ENCODE results near the gene NRIP1. TPM values are rescaled to one million over a fixed set of nuclear protein-coding genes. Genes with fewer than 3 reads are reported as not detected.

The NRIP1 gene
- total RNA-seq, 1 donor from 2014 or later = 45.9 TPM

DNA sequence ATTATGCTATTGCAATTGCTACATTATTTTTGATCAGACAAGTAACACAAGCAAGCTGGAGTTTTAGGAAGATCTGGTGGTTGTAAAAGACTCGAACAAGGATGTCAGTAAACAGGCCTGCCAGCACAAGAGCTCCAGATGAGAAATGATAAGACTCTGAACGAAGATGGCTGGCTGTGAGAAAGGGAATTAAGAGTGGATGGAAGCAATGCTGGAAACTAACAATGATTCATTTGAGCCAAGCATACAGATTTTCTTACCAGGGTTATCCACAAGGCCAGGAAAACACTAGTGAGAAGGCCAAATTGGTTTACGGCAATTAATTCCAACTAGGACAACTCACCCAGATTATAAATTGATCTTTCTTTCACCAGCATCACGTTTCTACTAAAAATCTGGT lies 54.2 kb downstream of the NRIP1 start:
- ATAC-seq (no peak), DNase-seq (no peak)
- H3K4me3 ChIP-seq = no peak overlapping the region
- H3K36me3 ChIP-seq = no peaks in the 10 kb centered on the region
- H3K9me3 ChIP-seq = no peaks in the 10 kb centered on the region
- TF ChIP-seq, protein P1, sequence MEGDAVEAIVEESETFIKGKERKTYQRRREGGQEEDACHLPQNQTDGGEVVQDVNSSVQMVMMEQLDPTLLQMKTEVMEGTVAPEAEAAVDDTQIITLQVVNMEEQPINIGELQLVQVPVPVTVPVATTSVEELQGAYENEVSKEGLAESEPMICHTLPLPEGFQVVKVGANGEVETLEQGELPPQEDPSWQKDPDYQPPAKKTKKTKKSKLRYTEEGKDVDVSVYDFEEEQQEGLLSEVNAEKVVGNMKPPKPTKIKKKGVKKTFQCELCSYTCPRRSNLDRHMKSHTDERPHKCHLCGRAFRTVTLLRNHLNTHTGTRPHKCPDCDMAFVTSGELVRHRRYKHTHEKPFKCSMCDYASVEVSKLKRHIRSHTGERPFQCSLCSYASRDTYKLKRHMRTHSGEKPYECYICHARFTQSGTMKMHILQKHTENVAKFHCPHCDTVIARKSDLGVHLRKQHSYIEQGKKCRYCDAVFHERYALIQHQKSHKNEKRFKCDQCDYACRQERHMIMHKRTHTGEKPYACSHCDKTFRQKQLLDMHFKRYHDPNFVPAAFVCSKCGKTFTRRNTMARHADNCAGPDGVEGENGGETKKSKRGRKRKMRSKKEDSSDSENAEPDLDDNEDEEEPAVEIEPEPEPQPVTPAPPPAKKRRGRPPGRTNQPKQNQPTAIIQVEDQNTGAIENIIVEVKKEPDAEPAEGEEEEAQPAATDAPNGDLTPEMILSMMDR (IDR thresholded peaks at IDR 0.05) = no peak
- no peaks in the 10 kb centered on the region for H3K27me3 ChIP-seq
- intact Hi-C loops (cut with DNase I) = no loop called here
- no peak overlapping the region for H3K27ac ChIP-seq
- peaks cover 2% of the 10 kb centered on the region for H3K4me1 ChIP-seq

- no peaks in the 10 kb centered on the region for H3K27me3 ChIP-seq
- intact Hi-C loops (cut with DNase I) = no loop called here
- no peaks in the 10 kb centered on the region for H3K36me3 ChIP-seq
- DNase-seq (no peak), ATAC-seq (no peak)
- no peak overlapping the region for H3K27ac ChIP-seq
- no peak overlapping the region for H3K4me3 ChIP-seq
- no peaks in the 10 kb centered on the region for H3K9me3 ChIP-seq
- TF ChIP-seq, protein P1 (IDR thresholded peaks at IDR 0.05) = no peak
- H3K4me1 ChIP-seq = peaks cover 10% of the 10 kb centered on the region
Measured at GRCh38 chr21:15009837-15010363, 54.9 kb downstream of the NRIP1 start.

- intact Hi-C loops (cut with DNase I) = no loop called here
- H3K27me3 ChIP-seq = no peaks in the 10 kb centered on the region
Measured at GRCh38 chr21:15007716-15008296, 57.0 kb downstream of the NRIP1 start.

GRCh38 chr21:15006594-15007230 lies 58.1 kb downstream of the NRIP1 start:
- no peak overlapping the region for H3K4me3 ChIP-seq
- no peaks in the 10 kb centered on the region for H3K9me3 ChIP-seq
- H3K4me1 ChIP-seq = peaks cover 12% of the 10 kb centered on the region
- no peaks in the 10 kb centered on the region for H3K36me3 ChIP-seq
- ATAC-seq (no peak), DNase-seq (no peak)
- TF ChIP-seq, protein P1 (IDR thresholded peaks at IDR 0.05) = no peak
- intact Hi-C loops (cut with DNase I) = no loop called here
- no peak overlapping the region for H3K27ac ChIP-seq
- no peaks in the 10 kb centered on the region for H3K27me3 ChIP-seq

More at GRCh38 chr21:15007716-15008296, 57.0 kb downstream of the NRIP1 start:
- H3K4me1 ChIP-seq = peaks cover 11% of the 10 kb centered on the region
- ATAC-seq (no peak), DNase-seq (no peak)
- H3K36me3 ChIP-seq = no peaks in the 10 kb centered on the region
- TF ChIP-seq, protein P1 (IDR thresholded peaks at IDR 0.05) = no peak
- H3K4me3 ChIP-seq = no peak overlapping the region
- H3K9me3 ChIP-seq = no peaks in the 10 kb centered on the region
- H3K27ac ChIP-seq = no peak overlapping the region

- H3K4me1 ChIP-seq = peaks cover 20% of the 10 kb centered on the region
- no peak for DNase-seq
Measured at GRCh38 chr21:15005391-15005790, 59.4 kb downstream of the NRIP1 start.

More at GRCh38 chr21:15005391-15005790, 59.4 kb downstream of the NRIP1 start:
- no peaks in the 10 kb centered on the region for H3K9me3 ChIP-seq
- no peak for ATAC-seq
- no peak overlapping the region for H3K27ac ChIP-seq
- TF ChIP-seq, protein P1 (IDR thresholded peaks at IDR 0.05) = no peak
- H3K4me3 ChIP-seq = no peak overlapping the region
- H3K36me3 ChIP-seq = no peaks in the 10 kb centered on the region
- intact Hi-C loops (cut with DNase I) = no loop called here
- no peaks in the 10 kb centered on the region for H3K27me3 ChIP-seq
